AG04449 (cell line): ENCODE measurements around the gene FRMD4A.
A peak's percentile ranks its signal among the peaks of the same experiment; 100 is the strongest.

Source experiments
- CTCF ChIA-PET: fragments of 350-600 bp; formaldehyde crosslinking; extraction: SDS; loops from one replicate; lab custom pipeline; 2021; ENCODE audit warnings: antibody characterized with exemption; lab: Yijun Ruan, JAX
- POLR2A ChIA-PET: fragments of 400-600, 350-600 bp; formaldehyde crosslinking; extraction: SDS; loops from one replicate; lab custom pipeline; 2020; ENCODE audit warnings: antibody characterized with exemption, inconsistent platforms; lab: Yijun Ruan, JAX
- DNase-seq: peaks from one replicate; pipeline ENCODE4 v3.0.0-alpha.2; 2010; ENCODE audit warnings: low read depth, low spot score
- H3K4me3 ChIP-seq: 2 replicates; pipeline ENCODE4 v1.5.1; 2011; ENCODE audit warnings: low read depth, mild to moderate bottlenecking, control low read depth, low read length
- CTCF ChIP-seq: IDR thresholded peaks from one replicate; pipeline ENCODE4 v1.5.1; 2011; ENCODE audit warnings: mild to moderate bottlenecking, moderate library complexity, low read length, control low read depth, inconsistent platforms; ENCODE audit not compliant: insufficient read depth; ENCODE audit errors: missing control alignments

The FRMD4A gene

DNA sequence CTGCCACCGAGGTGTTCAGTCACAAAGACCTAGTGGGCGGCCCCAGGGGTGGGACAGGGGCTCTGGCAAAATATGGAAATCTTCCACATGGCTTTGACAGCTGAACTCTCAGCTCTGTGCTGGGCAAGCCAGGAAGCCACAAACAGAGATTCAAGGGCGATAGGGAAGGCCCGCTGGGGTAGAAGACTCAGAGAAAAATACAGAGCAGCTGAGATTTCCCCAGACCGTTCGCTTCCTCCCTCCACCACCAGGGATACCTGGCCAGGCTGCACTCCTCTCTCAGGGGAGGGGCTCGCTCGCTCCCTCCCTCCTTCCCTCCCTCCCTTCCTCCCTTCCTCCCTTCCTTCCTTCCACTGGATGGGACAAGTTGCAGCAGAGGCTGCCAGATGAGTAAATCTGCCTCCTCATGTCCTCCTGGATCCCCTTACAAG lies 483.5 kb downstream of the FRMD4A start:
- TF ChIP-seq CTCF = no peak
- CTCF ChIA-PET = interaction anchor here (0.7 to 1.0 kb wide), 2 partner anchors 10 to 151 kb away, joined by 3 read pairs; no protein-coding TSS in a partner anchor
- DNase-seq = no peak
- H3K4me3 ChIP-seq = no peak overlapping the region
- POLR2A ChIA-PET = no interaction called here

- ChIA-PET CTCF (no interaction called here), POLR2A (no interaction called here)
- no peak overlapping the region for H3K4me3 ChIP-seq
- no peak for TF ChIP-seq CTCF
- no peak for DNase-seq
Measured at GRCh38 chr10:13845897-13846296, 484.8 kb downstream of the FRMD4A start.

GRCh38 chr10:13844651-13845050 lies 486.1 kb downstream of the FRMD4A start:
- CTCF ChIA-PET = no interaction called here
- no peak for DNase-seq
- no peak for TF ChIP-seq CTCF
- POLR2A ChIA-PET = no interaction called here
- no peak overlapping the region for H3K4me3 ChIP-seq

- no peak for DNase-seq
- ChIA-PET POLR2A (no interaction called here), CTCF (no interaction called here)
- TF ChIP-seq CTCF = no peak
- no peak overlapping the region for H3K4me3 ChIP-seq
Measured at GRCh38 chr10:13842117-13842516, 488.6 kb downstream of the FRMD4A start.

DNA sequence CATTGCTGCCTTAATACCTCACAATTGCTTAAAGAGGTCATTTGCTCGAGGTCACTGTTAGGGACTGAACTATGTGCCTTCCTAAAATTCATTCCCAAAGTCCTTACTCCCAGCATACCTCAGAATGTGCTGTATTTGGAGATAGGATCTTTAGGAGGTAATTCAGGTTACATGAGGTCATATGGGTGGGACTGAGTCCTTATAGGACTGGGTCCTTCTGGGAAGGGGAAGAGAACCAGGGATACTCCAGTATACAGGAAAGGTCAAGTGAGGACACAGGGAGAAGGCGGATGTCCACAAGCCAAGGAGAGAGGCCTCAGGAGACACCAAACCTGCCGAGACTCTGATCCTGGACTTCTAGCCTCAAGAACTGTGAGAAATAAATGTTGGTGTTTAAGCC lies 490.7 kb downstream of the FRMD4A start:
- POLR2A ChIA-PET = no interaction called here
- DNase-seq = no peak
- no peak overlapping the region for H3K4me3 ChIP-seq
- no peak for TF ChIP-seq CTCF
- CTCF ChIA-PET = no interaction called here

GRCh38 chr10:13839430-13839990 lies 491.2 kb downstream of the FRMD4A start:
- H3K4me3 ChIP-seq = no peak overlapping the region
- DNase-seq = peak; percentile 59
- TF ChIP-seq CTCF = no peak
- CTCF ChIA-PET = no interaction called here
- POLR2A ChIA-PET = no interaction called here
